ENCODE measurements around the gene LDB2.
"Not testable (repeated sequence)": the region's sequence is repeated elsewhere in the genome, so short reads cannot be mapped to it uniquely, and the experiment has no call there.

LDB2 gene

DNA sequence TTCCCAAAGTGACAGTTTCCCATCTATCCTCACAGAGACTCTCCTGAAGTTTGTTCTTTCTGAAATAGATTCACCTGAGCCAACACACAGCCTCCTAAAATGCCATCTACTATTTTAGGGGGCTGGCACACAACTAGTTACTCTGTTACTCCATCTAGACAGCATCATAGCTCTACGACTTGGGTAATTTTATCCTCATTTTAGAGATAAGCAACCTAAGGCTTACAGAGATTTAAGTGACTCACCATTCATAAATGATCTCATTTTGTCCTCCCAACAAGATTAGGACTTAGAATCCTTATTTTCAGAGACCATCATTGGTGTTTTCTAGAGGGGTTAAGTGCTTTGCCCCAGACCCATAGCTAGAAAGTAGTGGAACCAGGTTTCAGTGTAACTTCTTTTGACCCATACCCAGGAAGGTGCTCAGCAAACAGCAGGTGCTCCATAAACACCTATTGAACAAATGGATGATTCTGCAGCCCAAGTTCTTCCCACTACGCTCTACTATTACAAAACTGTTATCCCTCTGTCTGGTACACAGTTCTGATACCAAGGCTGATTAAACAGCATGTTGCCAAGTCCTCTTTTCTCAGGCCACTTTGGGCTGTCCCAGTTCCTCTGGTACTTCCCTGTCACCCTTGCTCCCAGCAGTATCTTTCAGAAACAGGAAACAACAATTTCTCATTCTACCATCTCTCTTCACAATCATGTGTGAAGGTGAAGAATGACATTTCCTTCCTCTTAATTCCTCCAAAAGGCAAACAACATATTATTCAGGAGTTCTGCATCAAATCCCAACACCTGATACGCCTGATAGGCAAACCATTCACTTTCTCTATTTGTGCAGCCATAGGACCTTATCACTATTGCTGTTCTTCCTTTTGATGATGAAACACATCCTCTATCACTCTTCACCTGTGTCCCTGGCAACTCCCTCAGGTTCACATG is 367.5 kb downstream of the LDB2 start:
- no peak for FAIRE-seq

DNA sequence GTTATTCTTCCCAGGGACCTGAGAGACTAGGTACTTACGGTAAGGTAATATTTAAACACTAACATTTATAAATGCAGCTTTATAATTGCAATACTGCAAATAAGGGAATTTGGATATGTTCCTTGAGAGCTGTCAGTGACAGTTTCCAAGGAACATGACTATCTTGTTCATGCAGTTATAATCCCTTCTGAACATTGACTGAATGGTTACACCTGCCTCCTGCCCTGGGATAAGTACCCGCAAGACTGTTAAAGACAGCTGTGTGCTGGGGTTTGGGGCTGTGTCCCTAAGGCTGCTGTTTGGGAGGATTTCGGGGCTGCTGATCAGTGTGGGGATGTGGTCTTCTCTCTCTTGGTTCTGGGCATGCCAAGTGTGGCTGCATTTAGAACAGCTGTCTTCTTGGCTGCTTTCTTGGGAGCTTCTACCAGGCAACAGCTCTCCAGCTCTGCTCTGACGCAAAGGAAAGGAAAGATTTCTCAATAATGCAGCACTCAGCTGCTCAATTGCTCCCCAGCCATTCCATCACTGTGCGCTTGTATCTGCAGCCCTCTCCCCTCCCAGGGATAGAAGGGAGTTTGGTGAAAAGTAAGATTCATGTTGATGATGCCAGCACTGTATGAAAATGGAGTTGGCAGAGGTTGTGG is 373.4 kb downstream of the LDB2 start:
- FAIRE-seq, result no peak

DNA sequence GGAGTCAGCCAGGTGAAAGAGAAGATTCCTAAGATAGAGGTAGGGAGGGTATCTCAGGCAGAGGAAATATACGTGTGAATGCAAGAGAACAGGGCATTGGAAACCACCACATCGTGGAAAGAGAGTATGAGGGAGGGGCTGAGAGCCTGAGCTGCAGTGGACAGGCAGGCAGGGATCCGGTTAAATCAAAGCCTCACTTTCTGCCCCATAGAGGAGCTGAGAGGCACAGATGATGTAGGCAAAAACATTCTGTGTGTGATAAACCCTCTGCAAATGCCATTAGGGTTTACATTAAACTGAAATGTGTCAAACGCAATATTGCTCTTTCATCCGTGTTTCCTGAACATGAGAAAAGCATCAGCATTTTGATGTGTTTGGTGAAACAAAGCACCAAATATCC is 374.0 kb downstream of the LDB2 start:
- FAIRE-seq, result no peak

DNA sequence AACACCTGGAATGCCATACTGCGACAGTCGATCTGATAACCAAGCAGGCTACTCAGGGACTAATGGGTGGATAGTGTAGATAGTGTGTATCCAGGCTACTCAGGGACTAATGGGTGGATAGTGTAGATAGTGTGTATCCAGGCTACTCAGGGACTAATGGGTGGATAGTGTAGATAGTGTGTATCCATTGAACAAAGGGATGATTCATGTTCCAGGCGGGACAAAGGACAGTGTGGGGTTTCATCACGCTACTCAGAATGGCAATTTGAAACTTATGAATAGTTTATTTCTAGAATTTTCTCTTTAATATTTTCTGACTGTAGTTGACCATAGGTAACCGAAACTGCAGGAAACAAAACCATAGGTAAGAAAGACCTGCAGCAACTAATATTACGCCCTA is 374.9 kb downstream of the LDB2 start:
- not testable (repeated sequence) for FAIRE-seq

DNA sequence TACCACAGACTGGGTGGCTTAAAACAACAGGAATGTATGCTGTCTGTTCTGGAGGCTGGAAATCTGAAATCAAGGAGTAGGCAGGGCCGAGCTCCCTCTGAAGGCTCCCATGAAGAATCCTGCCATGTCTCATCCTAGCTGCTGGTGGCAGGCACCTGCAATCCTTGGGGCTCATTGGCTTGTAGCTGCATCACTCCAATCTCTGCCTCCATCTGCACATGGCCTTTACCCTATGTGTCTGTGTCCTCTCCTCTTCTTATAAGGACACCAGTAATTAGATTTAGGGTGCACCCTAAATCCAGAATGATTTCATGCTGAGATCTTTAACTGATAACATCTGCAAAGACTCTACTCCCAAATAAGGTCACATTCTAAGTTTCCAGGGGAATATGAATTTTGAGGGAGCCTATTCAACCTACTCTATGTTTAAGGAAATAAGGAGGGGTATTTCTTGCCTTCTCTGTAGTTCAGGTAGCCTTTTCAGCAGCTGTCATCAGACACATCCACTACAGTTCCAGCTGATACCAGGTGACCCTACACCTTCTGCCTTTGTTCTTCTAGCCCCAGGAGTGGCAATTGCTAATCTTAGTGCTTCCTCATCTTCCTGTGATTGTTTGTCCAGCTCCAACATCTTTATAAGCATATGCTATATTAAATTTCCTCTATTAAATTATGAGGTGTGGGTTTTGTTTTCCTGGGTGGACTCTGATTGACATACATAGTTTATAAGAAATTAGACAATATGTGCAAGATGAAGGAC is 377.1 kb downstream of the LDB2 start:
- FAIRE-seq, result no peak

DNA sequence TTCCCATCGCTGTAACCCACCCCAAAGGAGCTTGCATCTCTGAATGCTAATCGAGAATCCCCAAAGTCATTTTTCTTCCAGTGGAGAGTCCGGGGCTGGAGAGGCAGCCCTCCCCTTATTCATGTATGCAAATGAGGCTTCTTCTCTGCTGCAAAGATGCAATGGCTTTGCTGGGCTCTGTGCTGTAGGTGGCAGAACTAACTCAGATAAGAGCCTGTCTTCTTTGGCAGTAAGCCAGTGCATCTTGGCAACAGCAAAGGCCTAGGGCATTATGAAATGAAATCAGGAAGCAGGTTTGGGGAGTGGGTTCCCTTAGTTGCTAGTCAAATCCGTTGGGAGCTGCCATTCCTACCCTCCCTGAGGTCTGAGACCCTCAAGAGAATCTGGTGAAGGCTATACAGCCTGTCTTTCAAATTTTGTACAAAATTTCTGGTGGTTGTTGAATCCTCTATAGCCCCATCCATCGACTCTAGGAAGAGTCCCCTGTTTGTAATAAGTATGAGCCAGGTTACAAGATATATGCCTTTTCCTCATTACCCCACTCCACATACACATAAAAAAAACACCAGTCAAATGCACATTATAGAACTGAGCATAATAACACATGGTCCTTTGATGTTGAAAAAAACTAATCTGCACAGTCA is 381.5 kb downstream of the LDB2 start:
- no peak for FAIRE-seq

DNA sequence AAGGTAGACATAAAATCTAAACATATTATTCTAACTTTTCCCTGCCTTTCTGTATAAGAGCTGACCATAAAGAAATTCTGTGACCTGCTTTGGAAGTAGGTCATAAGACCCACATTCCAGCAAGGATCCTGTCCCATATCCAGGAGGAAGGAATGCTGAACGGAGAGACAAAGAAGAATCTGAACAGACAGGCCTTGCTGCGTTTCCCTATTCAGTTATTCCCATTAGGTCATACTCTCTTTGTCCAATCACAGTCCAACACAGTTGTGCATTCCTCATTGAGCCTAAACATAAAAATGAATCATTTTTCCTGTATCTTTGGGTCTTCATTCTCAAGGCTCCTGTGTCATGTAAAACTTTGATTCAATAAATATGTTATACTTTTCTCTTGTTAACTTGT is 384.6 kb downstream of the LDB2 start:
- no peak for FAIRE-seq

DNA sequence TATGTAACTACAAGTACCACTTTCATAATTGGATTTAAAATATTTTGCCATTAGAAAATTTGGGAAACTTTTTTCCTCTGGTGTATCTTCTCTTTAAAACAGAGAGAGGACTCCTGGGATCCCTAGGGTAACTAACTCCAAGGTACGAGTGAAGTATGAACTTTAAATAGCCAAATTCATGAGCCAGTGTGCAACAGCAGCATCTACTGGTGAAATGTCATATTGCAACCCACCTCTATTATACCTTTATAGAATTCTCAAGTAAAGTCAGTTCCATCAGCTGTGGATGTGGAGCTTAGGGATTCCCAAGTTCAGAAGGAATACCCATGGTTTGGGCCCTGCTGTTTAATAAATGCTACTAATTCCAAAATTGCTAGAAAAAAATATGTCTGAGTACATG is 389.5 kb downstream of the LDB2 start:
- no peak for FAIRE-seq

DNA sequence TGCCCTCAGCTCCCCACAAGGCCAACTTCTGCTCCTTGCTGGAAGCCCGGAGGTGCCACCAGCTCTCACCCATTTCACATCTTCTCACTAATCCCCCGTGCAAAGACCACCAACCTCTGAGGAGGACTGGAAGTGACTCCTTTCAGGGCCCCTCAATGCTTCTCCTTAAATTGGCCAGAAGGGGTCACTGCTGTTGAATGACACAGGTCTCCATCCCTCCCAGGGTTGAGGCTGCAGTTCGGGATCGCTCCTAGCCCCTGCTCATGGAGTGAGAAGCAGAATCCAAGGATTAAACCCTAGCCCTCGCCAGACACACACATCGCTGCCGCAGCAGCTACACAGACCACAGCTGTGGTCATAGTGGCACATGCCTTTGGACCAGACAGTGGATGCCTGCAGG is 392.7 kb downstream of the LDB2 start:
- no peak for FAIRE-seq

DNA sequence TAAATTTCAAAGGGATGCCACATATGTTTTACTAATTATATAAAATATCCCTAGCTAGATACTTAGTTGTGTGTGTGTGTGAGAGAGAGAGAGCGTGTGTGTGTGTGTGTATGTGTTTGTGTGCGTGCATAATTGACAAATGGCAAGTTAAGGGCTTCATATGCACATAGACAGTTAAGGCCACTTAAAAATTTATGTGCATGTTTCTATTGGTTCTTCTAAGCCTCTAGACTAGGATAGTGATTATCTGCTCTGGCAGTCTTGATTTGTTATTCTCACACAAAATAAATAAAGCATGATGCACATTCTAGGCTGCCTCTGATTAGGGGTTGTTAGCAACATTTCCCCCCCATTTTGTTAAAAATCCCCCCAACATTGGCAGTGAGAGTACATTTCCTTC is 393.2 kb downstream of the LDB2 start:
- no peak for FAIRE-seq

DNA sequence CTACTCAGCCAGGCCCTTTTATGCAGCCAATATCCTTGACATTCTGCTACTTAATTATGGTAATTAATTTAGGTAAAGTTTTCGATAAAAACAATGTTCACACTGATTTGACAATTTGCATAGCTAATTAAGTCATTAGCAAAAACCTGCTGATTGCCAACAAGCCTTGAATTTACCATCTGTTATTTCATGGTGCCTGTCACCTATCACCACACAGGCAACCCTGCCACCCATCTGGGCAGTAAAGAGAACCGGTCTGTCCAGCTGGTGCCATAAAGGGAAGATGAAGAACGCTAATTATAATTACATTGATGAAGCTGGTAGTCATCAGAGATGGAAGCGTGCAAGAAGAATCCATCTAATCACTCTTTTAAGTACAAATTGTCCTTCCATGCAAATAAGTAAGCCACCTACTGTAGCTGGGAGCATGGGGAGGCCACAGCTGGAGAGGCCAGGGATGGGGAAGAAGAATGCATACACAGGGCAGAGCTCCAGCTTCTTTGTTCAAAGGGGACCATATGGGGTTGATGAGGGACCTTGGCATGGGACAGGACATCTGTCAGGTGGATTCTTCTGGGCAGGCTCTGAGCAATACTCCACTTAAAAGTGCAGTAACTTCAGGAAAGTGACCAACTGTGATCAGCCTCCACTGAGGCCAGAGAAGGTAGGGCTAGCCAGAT is 394.9 kb downstream of the LDB2 start:
- FAIRE-seq, result no peak

DNA sequence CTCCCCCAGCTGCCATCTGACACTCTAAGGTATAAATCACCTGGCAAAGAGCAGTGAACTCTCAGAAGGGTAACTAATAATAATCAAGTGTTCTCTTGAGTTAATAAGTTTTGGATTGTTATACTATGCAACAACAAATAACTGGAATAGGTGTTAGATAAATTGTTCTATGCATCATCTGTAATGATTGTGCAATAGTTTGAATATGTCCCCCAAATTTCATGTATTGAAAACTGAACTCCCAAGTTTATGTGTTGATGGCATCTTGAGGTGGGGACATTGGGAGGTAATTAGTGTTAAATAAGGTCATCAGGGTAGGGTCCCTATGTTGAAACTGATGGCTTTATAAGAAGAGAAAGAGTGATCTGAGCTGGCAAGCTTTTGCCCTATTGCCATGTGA is 399.5 kb downstream of the LDB2 start:
- FAIRE-seq, result no peak

DNA sequence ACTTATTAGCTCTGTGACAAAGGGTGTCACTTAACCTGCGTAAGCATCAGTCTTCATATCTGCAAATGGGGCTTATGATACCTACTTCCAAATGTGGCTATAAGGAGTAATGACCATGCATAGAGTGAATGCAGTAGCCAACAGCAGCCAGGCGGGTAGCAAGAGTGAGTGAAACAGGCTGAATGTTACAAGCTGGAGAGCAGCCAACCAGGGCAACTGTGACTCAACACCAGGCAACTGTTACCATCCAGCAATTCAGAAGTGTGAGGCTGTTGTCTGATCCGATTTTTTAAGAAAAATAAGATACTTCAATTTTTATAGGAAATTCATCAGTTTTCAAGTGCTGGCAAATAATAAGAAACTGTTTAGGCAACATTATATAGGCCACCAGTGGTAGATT is 401.9 kb downstream of the LDB2 start:
- FAIRE-seq, result no peak

DNA sequence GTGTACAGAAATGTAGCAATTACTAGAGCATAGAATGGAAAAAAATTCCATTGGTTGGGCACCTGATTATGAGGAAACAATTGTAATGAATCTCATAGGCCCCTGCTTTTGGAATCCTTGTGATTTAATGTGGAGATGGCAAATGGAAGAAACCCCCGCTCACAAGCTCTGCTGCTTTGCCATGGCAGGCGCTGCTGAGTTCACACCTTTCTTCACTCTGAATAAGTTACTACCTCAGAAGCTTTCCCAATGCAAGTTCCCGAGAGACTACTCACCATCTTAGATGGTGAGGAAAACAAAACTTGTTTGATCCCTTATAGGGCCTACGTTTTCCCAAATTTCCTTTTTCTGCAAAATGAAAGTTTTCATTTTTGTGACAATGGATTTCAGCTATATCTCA is 405.6 kb downstream of the LDB2 start:
- FAIRE-seq, result no peak

DNA sequence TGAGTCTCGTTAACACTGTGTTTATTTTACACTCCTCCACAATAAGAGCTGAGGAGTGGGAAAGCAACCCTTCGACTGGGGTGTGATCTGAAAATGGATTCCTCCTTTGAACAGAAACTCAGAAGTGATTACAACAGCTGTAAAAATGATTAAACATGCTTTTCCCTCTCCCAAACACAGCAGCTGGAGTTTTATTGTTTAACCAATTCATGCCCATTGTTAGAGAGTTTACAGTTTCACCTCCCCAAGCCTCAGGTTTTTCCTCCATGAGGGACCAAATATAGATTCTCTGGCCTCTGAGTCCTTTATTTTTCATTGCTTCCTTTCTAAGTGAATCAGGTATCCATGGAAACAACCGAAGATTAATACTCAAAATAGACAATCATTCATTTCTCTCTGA is 409.2 kb downstream of the LDB2 start:
- no peak for FAIRE-seq

DNA sequence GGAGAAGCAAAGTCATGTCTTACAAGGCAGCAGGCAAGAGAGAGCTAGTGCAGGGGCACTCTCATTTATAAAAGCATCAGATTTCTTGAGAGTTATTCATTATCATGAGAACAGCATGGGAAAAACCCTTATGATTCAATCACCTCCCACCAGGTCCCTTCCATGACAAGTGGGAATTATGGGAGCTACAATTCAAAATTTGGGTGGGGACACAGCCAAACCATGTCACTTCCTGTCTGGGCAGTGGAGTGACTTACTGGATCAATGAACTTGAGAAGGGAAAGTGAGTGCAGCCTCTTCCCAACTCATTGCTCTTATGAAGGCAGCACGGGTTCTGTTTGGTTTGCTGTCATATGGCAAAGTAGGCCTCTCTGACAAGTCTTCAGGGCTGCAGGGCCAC is 410.4 kb downstream of the LDB2 start:
- FAIRE-seq, result no peak

DNA sequence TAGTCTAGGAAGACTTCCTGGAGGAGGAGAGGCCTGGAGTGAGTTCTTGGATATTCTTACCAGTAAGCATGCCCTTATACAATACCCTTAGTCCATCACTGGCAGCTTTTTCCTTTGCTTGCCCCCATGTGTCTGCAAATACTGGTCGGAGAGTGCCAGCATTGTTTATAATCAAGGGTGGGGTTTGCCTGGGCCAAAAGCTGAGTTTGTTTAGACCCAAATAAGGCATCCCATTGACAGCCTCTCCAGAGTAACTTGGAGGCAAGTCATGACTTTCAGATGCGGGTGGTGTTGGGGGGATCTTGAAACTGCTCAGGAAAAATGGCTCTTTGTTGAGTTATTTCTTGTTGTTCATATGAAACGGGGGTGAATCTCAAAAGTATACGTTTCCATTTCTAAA is 413.7 kb downstream of the LDB2 start:
- no peak for FAIRE-seq

DNA sequence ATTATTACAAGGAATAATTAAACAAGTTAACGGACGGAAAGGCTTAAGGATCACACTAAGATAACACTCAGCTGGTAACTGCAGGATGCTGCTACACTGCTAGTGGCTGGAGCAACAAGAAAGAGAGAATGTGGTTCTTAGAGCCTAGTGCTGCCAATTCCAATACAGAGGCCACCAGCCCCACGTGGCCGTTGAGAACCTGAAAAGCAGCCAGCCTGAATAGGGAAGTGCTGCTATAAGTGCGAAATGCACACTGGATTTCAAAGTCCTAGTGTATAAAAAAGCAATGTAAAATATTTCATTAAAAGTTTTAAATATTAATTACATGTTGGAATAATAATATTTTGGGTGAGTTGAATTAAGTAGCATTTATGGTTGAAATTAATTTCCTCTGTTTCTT is 414.9 kb downstream of the LDB2 start:
- no peak for FAIRE-seq

DNA sequence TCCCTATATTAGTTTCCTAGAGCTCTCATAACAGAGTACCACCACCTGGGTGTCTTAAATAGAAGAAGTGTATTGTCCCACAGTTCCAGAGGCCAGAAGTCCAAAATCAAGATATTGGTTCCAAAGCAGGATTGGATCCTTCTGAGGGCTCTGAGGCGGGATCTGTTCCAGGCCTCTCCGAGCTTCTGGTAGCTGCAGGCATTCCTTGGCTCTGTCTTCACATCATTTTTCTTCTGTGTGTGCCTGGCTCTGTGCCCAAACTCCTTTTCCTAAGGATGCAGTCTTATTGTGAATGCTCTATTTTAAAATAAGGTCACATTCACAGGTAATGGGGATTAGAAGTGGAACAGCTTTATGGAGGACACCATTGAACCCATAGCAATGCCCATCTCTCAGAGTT is 418.4 kb downstream of the LDB2 start:
- no peak for FAIRE-seq

DNA sequence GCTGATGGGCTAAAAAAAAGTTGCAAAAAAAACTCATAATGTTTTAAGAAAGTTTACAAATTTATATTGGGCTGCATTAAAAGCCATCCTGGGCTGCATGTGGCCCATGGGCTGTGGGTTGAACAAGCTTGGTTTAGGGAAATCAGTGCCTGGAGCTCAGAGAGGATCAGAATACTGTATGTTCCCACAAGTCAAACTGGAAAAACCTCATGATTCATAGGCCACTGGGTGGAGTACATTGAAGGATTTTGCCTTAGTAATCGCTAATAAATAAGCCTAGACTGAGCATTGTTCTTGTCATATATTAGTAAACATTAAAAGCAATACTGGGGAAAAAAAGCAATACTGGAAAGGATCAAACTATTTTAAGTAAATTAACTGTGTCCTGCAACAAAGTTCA is 425.9 kb downstream of the LDB2 start:
- no peak for FAIRE-seq

DNA sequence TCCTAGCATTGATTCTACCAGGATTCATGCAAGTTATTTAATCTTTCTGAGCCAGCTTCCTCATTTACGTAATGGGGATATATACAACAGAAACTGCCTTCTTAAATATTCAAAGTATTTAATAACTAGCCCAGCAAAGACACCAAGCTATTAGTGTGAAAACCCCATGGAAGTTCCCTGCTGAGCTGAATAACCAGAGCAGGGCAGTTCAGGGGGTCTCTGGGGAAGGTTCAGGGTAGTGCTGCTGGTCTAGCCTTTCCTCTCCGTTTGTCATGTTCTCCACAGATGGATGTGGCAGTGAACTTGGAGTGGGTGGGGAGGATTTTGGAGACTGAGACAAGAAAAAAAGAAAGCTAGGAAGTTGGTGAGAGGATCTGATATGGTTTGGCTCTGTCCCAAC is 431.4 kb downstream of the LDB2 start:
- no peak for FAIRE-seq

DNA sequence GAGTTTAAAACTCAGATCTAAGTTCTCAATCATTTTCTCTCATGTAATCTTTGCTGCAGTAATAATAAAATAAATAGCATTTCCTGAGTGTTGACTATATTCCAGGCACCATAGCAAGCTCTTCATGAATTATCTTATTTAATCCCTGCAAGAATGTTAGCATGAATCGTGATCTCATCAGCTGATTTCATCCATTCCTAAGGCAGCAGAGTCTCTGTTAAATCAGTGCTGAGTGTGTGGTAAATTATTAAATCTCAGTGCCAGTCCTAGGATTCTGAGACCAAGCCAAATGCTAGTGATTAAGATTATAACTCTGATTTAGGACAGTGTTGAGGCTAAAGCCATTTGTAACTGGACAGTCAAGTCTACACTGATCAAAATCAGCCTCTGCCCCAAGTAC is 431.9 kb downstream of the LDB2 start:
- no peak for FAIRE-seq

DNA sequence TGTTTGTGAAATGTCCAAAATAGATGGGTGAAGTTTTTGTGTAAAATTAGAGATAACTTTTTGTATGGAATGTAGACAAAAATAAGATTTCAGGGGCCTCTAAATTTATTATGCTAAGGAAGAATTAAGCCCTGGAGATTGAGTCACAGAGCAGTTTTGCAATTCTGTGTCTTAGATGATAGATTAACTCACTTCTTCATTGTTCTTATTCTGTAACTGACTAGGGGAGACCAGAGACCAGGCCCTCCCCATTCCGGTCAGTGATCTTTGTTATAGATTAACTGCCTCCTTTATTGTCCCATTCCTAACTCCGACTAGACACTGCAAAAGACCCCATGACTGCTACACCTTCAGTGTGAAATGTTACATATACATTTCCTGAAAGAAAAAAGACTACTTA is 433.8 kb downstream of the LDB2 start:
- FAIRE-seq, result no peak

All from TTC549 (cell line).